Mucosa of gallbladder (tissue), 1 donor: ENCODE results near the gene USP35. TPM values are rescaled to one million over a fixed set of nuclear protein-coding genes. Genes with fewer than 3 reads are reported as not detected.
A peak's percentile ranks its signal among the peaks of the same experiment; 100 is the strongest.
"Not testable (repeated sequence)": the region's sequence is repeated elsewhere in the genome, so short reads cannot be mapped to it uniquely, and the experiment has no call there.

ENCODE experiments used
- DNase-seq: peaks from one replicate; pipeline ENCODE4 v3.0.0-alpha.2; 2020; ENCODE audit warnings: low spot score
- total RNA-seq: library from RNA; stranded (reverse); gene quantifications from one replicate; pipeline ENCODE4 v1.2.1, GENCODE V29; 2021
- donor health status: DM: no; HTN: no; CAD: no.

Gene USP35
- total RNA-seq, 1 donor from 2014 or later: 10.4 TPM

DNA sequence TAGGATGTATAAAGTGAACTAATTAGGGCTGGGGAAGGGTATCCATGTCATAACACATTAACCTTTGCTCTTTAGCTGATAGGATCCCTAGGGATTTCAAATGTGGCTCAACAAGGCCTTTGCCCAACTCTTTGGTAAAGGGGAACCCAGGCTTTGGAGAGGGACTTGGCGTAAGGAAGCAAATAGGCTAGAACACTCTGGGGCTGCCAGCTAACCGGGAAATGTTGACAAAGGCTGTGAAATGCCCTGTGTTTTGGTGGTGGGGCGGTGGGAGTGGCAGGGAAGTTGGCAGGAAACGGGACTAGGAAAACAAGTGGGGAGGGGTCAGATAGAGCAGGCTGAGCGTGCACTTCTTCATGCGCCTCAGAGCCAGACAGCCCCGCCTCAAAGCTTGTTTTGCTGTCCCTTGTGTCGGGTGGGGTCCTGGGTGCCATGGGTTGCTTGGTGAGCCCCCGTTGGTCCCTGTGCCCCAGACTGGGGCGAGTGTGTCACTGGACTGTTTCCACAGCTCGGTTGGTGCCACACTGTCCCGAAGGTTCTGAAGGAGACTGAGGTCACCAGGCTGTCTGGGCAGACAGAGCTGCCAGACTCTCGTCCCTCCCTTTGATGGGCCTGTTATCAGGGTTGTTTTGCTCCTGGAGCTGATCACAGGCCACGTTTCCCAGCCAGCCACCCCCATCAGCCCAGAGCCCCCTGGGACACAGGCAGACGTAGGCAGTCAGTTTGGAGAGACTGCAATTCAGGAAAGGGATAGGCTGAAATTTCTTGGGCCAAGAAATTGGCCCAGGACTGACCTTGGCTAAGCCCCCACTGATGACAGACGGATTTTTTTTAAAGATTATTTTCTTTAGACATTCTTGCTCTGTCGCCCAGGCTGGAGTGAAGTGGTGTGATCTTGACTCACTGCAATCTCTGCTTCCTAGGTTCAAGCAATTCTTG, 19.9 kb upstream of the USP35 start:
- DNase-seq: peak; percentile 58

DNA sequence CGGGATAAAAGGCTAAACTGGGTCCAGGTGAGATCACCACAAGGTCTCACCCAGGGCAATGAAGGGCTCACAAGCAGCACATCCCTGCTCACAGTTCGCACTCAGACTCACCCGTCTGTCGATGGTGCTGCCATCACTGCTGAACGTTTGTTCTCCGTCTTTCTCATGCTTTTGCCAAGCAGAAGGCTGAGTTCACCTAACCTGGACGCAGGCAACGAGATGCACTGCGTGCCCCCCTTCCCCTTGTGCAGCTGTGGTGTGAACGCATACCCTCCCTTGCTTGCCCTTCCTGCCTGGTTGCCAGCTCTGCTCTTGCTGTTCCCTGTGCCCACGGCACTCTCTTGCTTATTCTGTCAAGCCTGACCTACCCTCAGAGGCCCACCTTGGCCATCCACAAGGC, 18.3 kb upstream of the USP35 start:
- DNase-seq: no peak

DNA sequence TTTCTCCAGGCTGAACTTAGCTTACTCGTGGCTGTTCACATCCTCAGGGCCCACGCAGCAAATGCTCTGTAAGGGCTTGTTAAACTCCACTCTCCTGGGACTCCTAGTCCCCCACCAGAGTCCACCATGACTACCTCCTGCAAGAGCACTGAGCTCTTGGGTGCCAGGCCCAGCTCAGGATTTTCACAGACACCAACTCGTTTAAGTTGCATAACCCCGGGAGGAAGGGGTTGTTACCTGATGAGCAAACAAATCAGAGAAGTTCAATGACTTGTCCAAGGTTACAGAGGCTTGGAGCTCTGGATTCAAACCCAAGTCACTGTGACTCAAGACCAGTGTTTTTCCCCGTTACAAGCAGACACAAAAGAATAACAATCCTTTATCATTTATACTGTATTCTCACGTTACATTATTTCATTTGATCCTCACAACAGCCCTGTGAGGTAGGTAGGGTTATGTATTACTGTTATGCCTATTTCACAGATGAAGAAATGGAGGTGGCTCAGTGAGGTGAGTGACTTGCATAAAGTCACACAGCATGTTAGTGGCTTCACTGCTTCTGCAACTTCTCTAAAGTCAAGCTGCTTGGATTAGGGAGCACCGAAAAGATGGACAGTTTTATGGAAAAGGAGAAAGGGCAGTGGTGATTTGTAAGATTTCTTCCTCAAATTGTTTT, 17.7 kb upstream of the USP35 start:
- DNase-seq: no peak

DNA sequence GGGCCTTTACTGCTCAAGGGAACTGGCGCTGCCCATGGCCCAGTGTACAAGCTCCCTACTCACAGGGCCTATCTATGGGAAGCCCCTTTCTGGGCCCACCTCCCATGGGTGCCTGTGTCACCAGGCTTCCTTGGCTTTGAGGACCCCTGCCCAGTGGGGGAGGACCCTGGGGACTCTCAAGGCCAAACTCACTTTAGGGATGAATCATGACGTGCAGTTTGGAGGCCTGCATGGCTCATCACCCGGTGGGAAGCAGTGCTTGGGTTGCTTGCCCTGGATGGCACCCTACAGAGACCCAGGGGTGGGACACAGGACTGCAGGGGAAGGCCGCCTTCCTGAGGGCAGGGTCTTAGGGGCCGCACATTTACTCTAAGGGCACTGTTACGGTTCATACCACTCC, 16.8 kb upstream of the USP35 start:
- DNase-seq: no peak

DNA sequence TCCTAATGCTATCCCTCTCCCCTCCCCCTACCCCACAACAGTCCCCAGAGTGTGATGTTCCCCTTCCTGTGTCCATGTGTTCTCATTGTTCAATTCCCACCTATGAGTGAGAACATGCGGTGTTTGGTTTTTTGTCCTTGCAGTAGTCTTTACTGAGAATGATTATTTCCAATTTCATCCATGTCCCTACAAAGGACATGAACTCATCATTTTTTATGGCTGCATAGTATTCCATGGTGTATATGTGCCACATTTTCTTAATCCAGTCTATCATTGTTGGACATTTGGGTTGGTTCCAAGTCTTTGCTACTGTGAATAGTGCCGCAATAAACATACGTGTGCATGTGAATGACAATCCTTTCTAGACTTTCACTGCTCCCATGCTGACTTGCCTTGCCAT, 12.9 kb upstream of the USP35 start:
- not testable (repeated sequence) for DNase-seq

DNA sequence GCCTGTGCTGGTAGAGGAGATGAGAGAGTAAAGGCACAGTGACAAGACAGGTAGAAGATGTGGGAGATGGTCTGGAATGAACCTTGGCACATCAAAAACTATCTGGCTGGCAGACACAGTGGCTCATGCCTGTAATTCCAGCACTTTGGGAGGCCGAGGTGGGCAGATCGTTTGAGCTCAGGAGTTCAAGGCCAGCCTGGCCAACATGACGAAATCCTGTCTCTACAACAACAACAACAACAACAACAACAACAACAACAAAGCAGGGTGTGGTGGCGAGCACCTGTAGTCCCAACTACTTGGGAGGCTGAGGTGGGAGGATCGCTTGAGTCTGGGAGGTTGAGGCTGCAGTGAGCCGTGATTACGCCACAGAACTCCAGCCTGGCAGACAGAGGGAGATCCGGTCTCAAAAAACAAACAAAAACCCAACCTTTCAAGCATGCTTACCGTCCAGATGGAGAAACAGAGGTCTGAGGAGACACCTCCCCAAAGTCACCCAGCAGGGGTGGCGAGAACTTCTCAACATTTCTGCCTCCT, 12.0 kb upstream of the USP35 start:
- DNase-seq: no peak

DNA sequence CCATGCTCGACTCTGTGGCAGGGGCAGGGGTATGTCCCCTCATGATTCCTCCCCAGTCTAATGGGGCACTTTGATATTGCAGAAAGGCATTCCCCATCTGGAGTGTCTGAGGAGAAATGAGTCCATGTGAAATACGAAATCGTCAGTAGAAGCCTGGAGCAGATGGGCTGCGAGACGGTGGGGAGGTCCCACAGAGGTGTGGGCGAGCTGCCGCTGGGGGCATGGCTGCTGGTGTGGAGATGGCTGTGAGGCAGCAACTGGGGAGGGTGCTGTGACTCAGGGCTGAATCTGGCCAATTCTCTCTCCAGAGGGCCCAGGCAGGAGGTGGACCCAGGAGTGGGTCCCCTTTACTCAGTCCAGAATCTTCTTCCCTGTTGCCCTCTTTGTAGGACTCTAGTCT, 11.5 kb upstream of the USP35 start:
- no peak for DNase-seq

DNA sequence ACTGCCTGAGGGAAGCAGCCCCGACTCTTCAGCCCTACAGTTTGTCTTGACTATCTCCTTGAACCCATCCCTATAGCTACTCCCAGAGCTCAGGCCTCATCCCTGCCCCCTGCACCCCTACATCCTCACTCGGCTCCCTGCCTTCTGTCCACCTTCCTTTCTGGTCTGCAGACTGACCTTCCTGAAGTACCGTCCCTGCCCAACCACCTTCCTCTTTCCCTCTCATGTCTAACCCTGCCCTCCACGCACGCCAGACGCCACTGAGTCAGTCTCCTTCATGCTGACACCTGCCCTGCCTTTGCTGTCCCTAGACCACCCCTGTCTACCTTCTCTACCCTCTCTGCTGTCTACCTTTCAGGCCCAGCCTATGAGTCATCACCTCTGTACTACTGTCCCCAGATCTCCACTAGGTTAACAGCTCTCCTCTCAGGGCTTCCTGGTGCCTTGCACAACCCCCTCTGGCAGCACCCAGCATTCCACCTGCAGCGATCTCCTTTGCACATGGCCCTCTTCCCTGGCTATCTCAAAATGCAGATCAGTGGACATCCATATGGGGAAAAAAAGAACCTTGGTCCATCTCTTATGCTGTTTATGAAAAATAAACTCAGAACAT, 9.2 kb upstream of the USP35 start:
- no peak for DNase-seq

DNA sequence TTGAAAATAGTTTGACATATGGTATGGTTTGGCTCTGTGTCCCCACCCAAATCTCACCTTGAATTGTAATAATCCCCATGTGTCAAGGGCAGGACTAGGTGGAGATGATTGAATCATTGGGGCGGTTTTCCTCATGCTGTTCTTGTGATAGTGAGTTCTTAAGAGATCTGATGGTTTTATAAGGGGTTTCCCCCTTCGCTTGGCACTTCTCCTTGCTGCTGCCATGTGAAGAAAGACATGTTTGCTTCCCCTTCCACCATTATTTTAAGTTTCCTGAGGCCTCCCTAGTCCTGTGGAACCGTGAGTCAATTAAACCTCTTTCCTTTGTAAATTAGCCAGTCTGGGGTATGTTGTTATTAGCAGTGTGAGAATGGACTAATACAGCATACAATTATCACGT, 8.0 kb upstream of the USP35 start:
- no peak for DNase-seq

DNA sequence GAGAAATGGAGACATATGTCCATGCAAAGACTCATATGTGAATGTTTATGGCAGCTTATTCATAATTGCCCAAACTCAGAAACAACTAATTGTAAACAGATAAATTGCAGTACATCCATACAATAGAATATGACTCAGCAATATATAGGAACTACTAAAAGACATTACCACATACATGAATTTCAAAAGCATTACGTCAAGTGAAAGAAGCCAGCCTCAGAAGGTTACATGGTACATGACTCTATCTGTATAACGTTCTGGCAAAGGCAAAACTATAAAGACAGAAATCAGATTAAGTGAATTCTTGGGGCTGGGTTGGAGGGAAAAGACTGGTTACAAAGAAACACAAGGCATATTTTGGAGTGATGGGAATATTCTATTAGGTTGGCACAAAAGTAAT, 7.5 kb upstream of the USP35 start:
- no peak for DNase-seq

DNA sequence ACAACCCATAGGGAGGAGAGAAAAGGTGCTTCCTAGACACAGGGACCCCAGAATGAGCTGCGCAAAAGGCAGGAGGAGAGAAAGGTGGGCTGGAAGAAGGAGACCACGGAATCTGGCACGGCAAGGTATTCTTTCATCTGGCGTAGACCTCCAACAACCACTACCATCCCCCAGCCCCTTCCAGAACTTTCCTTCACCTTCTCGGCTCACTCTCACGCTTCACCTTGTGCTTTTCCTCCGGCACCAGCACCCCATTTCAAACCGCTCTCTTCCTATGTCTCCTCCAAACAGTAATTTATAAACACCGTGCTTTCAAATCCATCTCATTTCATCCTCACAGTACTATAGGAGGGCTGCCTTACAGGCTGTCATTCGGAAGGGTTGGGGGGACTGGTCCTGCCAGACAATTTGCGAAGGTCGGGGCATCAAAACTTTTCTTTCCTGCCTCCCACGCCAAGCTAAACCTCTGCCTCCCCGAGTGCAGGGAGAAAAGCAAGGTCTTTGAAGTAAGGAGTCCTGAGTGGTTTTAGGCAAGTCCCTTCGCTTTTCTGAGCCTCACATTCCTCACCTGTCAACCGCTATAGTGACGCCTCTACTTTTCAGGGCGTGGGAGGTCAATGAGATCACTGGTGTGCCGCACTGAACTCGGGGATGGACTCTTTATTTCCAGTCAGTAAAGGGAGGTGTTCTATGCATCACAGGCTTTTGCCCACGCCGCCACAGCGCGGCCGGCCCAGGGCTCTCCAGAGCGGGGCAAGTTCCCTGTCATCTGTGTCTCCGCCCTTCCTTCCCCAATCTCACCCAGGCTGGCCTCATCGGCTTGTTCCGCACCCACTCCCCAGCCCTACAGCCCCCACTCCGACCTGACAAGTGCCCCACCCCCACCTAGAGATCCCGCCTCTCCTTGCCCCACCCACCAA, 1.1 kb upstream of the USP35 start:
- DNase-seq: no peak

DNA sequence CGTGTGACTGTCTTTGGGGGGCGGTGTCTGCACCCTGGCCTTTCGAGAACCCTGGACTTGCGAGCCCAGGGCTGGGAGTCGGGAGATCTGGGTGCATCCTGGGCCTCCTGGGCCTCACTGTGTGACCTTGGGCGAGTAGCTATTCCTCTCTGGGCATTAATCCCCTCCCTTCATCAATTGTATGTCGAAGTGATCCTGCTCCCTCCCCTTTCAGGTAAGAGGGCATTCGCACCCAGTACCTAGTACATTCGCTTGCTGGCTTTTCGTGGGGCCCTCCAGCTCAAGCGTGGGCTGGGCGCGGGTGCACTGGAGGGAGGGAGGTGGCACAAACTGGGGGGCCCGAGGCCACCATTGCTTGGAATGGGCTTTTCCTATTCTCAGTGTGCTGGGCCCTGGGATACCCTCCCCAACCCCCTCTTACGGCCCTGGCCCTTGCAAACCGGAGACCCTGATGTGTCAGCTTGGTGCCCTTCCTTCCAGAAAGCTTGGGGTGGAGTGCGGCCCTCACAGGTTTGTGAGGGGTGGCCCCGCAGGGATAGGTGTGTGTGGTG, 530 bp downstream of the USP35 start:
- DNase-seq: no peak

DNA sequence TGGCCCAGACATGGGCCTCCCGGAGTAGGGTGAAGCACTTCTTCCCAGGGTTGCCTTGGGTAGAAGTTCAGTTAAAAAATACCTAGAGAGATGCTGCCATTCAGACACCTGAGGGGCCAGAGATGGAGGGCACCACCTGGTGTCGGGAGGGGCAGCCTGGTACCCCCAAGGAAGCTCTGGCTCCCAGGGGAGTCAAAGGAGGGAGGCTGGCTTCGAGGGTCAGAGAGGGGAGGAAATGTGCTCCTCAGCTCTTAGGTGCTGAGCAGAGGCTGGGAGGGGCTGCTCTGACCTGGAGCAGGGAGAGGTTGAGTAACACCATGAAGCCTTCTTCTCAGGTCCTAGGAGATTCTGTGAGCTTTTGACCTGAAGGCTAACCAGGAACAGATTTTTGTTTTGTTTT, 1.1 kb downstream of the USP35 start:
- DNase-seq: no peak

DNA sequence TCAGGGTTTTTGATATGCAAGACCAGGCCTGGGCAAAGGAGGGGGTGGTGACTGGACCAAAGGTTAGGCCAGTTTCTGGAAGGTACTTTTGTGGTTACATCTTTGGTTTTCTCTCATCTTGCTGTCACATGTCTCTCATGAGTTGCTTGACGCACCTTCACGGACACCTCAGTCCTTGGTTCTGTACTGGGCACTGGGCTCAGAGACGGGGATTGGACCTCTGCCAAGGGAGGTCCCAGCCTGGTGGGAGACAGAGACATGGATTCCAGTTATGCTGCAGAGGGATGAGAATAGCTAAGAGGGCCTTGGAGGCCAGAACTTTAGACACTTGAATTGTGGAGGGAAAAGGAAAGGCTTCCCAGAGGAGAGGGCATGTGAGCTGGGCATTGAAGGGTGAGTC, 1.7 kb downstream of the USP35 start:
- DNase-seq: no peak

DNA sequence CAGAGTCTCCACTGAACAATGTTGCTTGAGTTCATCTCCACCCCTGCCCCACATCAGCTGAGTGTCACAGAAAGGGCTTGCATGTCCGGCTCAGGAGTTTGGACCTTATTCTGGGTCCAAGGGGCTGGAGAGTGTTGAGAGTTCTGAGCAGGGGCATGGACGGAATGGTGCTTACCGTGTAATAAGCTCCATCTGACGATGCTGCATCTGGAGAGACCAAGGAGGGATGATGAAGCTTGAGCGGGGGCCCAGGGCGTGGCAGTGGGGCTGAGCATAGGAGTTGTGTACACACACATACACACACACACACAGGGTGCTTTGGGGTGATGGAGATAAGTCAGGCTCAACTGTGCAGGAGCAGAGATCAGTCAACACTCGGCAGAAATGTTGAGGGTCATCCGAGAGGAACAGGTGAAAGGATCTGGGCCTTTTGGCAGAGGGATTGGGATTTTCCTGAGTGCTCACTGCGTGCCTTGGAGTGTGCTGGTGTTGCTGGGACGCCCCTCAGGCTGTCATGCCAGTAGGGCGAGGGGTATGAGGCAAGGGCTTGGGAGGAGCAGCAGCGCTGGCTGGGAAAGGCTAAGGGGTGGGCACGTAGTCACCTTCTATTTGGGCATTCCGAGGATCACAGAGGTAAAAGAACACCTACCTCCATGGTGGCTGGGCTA, 2.3 kb downstream of the USP35 start:
- DNase-seq: no peak

DNA sequence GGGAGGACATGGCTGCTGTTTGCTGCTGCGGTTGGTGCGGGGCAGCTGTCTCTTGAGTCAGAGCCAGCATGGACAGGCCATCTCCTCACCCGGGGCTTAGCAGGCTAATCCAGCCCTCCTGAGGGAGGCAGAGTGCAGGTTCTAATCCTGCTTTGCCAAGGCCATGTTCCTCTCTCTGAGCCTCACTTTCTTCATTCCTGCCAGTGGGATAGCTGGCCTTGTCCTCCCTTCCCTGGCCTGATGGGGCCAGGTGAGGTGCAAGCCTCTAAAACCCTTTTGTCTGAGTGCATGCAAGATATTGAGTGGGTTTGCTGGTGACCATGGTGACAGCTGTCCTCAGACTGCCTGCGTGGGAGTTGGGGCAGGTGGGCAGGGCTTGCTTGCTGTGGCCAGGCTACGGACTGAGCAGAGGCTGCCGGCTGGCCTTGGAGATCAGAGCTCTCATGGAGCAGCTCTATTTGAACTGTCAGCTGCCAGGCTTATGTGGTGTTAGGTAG, 3.6 kb downstream of the USP35 start:
- no peak for DNase-seq

DNA sequence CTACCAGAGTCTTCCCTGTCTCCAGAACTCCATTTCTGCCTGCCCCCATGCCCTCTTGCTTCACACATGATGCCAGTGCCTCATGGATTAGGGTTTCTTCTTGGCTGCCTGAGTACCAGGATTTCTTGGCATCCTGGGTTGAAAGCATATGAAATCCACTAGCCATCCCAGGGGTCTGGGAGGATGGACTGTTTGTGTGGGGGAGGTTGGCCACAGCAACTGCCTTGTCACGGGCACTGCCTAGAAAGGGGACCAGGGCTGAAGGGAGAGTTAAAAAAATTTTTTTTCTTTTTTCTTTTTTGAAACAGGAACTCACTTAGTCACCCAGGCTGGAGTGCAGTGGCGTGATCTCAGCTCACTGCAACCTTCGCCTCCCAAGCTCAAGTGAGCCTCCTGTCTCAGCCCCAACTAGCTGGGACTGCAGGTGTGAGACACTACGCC, 4.2 kb downstream of the USP35 start:
- DNase-seq: no peak

DNA sequence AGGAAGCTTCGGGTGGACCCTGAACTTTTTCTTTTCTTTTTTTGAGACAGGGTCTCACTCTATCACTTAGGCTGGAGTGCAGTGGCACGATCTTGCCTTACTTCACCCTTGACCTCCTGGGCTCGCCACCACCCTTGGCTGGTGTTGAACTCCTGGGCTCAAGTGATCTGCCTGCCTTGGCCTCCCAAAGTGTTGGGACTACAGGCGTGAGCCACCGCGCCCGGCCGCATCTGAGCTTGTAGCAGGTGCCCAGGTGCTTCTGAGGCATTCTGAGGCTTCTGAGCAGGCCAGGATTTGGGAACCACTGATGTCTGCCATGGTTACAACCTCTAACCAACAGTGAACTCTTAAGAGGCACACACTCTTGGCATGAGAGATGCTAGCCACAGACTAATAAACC, 5.1 kb downstream of the USP35 start:
- DNase-seq: no peak

DNA sequence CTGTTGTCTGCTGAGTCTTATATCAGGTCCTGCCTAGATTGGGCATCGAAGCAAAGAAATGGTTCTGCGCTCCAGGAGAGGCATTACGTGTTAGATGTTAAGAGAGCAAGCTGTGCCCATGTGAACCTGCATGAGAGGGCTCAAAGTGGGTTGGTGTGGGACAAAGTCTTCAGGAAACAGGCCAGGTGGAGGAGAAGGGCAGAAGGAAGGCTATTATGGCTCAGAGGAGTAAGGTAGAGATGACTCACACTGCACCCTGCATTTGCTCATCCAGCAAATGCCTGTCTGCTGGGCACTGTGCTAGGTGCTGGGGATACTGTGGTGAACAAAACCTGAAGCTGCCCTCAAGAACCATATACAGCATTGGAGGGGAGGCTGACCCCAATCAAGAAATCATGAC, 5.8 kb downstream of the USP35 start:
- DNase-seq: no peak

DNA sequence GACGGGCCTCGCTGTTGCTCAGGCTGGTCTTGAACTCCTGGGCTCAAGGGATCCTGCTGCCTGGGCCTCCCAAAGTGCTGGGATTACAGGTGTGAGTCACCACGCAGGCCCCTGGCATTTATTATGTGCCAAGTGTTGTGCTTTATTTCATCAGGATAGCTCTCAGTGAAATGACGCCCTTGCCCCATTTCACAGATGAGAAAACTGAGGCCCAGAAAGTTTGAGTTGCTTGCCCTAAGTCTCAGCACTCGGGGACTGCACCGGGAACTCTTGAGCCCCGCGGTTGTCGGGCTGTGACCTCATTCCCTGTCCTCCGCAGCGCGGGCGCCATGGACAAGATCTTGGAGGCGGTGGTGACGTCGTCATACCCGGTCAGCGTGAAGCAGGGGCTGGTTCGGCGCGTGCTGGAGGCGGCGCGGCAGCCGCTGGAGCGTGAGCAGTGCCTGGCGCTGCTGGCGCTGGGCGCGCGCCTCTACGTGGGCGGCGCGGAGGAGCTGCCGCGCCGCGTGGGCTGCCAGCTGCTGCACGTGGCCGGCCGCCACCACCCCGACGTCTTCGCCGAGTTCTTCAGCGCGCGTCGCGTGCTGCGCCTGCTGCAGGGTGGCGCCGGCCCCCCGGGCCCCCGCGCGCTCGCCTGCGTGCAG, 7.3 kb downstream of the USP35 start:
- DNase-seq: no peak
